ENCODE measurements around the gene DNAJC24. TPM values are rescaled to one million over a fixed set of nuclear protein-coding genes. Genes with fewer than 3 reads are reported as not detected.

The DNAJC24 gene
- total RNA-seq, 2 donors from 2014 or later: 18.7 to 20.7 TPM

DNA sequence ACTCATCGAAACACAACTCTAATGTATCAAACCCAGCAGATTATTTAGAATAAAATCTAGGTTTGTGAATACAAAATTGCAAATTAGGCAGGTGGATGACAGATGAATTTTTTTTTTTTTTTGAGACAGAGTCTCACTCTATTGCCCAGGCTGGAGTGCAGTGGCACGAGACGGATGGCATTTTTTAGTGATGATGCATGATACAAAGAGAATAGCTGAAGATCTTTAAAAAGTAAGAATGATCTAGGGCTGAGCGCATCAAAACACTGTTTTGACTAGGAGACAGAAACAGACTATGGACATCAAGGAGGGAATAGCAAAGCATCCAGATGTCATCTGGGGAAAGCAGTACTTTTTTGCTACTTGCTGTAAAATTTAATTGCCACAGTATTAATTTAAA, 76.0 kb downstream of the DNAJC24 start:
- DNase-seq (ENCODE audit: low spot score) (no peak), ATAC-seq (ENCODE audit: insufficient number of reproducible peaks, low FRiP score, low read depth) (no peak)
- H3K9me3 ChIP-seq: no peaks in the 10 kb centered on the region
- no peaks in the 10 kb centered on the region for H3K4me1 ChIP-seq (ENCODE audit: control insufficient read depth in 1 of 2, low read depth in 2 of 2)
- no peak overlapping the region for H3K27ac ChIP-seq
- H3K36me3 ChIP-seq: no peaks in the 10 kb centered on the region
- TF ChIP-seq, protein P1, sequence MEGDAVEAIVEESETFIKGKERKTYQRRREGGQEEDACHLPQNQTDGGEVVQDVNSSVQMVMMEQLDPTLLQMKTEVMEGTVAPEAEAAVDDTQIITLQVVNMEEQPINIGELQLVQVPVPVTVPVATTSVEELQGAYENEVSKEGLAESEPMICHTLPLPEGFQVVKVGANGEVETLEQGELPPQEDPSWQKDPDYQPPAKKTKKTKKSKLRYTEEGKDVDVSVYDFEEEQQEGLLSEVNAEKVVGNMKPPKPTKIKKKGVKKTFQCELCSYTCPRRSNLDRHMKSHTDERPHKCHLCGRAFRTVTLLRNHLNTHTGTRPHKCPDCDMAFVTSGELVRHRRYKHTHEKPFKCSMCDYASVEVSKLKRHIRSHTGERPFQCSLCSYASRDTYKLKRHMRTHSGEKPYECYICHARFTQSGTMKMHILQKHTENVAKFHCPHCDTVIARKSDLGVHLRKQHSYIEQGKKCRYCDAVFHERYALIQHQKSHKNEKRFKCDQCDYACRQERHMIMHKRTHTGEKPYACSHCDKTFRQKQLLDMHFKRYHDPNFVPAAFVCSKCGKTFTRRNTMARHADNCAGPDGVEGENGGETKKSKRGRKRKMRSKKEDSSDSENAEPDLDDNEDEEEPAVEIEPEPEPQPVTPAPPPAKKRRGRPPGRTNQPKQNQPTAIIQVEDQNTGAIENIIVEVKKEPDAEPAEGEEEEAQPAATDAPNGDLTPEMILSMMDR (IDR thresholded peaks at IDR 0.05): no peak
- H3K27me3 ChIP-seq (replicated peaks; ENCODE audit: insufficient read depth): no peaks in the 10 kb centered on the region
- H3K4me3 ChIP-seq: no peak overlapping the region

DNA sequence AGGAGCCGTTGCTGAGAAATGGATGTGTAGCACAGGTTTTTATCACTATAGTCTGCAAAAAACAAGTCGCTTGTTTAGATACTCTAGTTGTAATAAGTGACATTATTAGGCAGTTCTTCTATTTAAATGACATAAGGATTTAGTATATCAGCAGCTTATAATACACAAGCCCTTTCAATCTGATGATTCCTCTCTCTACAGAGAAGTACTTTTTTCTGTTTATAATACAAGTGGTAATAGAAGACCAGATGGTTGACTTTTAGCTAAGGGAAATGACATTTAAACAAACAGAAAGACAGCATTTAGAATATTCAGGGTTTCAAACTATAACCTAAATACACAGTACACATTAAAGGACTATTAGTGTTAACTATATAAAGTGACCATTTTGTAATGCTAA, 79.4 kb downstream of the DNAJC24 start:
- Histone ChIP-seq H3K27ac (no peak overlapping the region), H3K9me3 (no peaks in the 10 kb centered on the region), H3K27me3 (replicated peaks; ENCODE audit: insufficient read depth) (no peaks in the 10 kb centered on the region), H3K36me3 (no peaks in the 10 kb centered on the region), H3K4me1 (ENCODE audit: control insufficient read depth in 1 of 2, low read depth in 2 of 2) (no peaks in the 10 kb centered on the region), H3K4me3 (no peak overlapping the region)
- ATAC-seq (ENCODE audit: insufficient number of reproducible peaks, low FRiP score, low read depth): no peak
- TF ChIP-seq, protein P1 (IDR thresholded peaks at IDR 0.05): no peak
- no peak for DNase-seq (ENCODE audit: low spot score)

DNA sequence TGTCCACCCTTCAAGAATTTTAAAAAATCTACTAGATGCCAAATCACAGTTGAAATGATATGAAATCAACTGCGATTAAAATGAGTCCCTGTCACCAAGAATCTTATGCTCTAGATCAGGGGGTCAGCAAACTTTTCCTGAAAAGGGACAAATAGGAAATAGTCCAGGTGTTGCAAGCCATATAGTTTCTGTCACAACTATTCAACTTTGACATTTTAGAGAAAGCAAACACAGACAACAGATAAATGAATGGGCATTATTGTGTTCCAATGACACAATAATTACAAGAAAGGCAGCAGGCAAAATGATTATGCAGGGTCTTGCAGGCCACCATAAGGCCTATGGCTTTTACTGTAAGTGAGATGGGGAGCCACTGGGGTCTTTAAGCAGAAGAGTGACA, 81.2 kb downstream of the DNAJC24 start:
- H3K27ac ChIP-seq: no peak overlapping the region
- H3K27me3 ChIP-seq (replicated peaks; ENCODE audit: insufficient read depth): no peaks in the 10 kb centered on the region
- no peaks in the 10 kb centered on the region for H3K4me1 ChIP-seq (ENCODE audit: control insufficient read depth in 1 of 2, low read depth in 2 of 2)
- DNase-seq (ENCODE audit: low spot score) (no peak), ATAC-seq (ENCODE audit: insufficient number of reproducible peaks, low FRiP score, low read depth) (no peak)
- TF ChIP-seq, protein P1 (IDR thresholded peaks at IDR 0.05): no peak
- H3K4me3 ChIP-seq: no peak overlapping the region
- H3K9me3 ChIP-seq: no peaks in the 10 kb centered on the region
- H3K36me3 ChIP-seq: no peaks in the 10 kb centered on the region

DNA sequence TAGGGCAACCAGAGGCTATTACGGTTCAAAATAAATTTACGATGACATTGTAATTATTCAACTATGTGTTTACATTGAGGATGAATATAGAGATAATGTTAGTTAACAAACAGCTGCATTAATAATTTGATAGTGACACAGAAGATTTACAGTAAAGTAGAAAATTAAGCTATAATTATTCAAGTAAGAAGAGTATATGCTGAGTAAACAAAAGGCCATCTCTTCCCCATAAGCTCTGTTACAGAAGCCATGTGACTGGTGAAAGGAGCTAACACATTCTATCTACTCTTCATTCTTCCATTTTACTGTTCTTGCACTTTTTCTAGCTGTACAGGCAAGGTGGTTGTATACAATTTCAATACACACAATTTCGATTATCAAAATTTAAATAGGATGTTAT, 85.5 kb downstream of the DNAJC24 start:
- Histone ChIP-seq H3K27ac (no peak overlapping the region), H3K4me1 (ENCODE audit: control insufficient read depth in 1 of 2, low read depth in 2 of 2) (no peaks in the 10 kb centered on the region), H3K27me3 (replicated peaks; ENCODE audit: insufficient read depth) (no peaks in the 10 kb centered on the region), H3K36me3 (no peaks in the 10 kb centered on the region), H3K4me3 (no peak overlapping the region), H3K9me3 (no peaks in the 10 kb centered on the region)
- DNase-seq (ENCODE audit: low spot score) (no peak), ATAC-seq (ENCODE audit: insufficient number of reproducible peaks, low FRiP score, low read depth) (no peak)
- TF ChIP-seq, protein P1 (IDR thresholded peaks at IDR 0.05): no peak

DNA sequence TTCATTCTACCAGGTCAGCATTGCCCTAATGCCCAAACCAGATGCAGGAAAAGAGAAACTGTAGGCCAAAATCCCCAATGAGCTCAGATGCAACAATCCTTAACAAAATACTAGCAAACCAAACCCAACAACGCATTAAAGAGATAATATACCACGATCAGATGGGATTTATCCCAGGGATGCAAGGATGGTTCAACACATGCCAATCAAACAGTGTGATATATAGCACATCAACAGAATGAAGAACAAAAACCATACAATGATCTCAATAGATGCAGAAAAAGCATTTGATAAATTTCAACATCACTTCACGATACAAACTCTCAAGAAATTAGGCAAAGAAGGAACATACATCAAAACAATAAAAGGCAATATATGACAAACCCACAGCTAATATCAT, 94.8 kb downstream of the DNAJC24 start:
- TF ChIP-seq, protein P1 (IDR thresholded peaks at IDR 0.05): no peak

More for the DNA sequence above, 94.8 kb downstream of the DNAJC24 start:
- H3K4me3 ChIP-seq: no peak overlapping the region
- H3K27ac ChIP-seq: no peak overlapping the region
- DNase-seq (ENCODE audit: low spot score) (no peak), ATAC-seq (ENCODE audit: insufficient number of reproducible peaks, low FRiP score, low read depth) (no peak)
- H3K9me3 ChIP-seq: no peaks in the 10 kb centered on the region
- H3K4me1 ChIP-seq (ENCODE audit: control insufficient read depth in 1 of 2, low read depth in 2 of 2): no peaks in the 10 kb centered on the region
- H3K27me3 ChIP-seq (replicated peaks; ENCODE audit: insufficient read depth): no peaks in the 10 kb centered on the region
- H3K36me3 ChIP-seq: no peaks in the 10 kb centered on the region

All from thoracic aorta (tissue), 2 donors.